ENCODE data around the gene LIMS2. TPM values are rescaled to one million over a fixed set of nuclear protein-coding genes. Genes with fewer than 3 reads are reported as not detected.

The LIMS2 gene
- total and polyA plus RNA-seq, 8 donors, result 22.4 to 122 (median 27.3) TPM

DNA sequence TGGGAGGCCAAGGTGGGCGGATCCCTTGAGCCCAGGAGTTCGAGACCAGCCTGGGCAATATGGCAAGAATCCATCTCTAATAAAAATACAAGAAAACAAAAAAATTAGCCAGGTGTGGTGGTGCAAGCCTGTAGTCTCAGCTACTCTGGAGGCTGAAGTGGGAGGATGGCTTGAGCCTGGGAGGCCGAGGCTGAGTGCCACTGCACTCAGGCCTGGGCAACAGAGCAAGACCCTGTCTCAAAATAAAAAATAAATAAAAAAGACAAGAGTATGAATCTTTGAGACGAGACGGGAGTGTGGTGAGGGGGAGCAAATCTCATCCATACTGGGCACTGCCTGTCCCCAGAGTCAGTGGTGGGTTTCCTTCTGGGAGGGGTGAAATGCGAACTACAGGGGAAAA is 17.2 kb downstream of the LIMS2 start:
- peaks cover 0 to 3% of the 10 kb centered on the region in 2 donors for H3K27me3 ChIP-seq
- no peak overlapping the region for H3K4me3 ChIP-seq
- H3K4me1 ChIP-seq, result peaks cover 3 to 35% of the 10 kb centered on the region in 2 donors
- peaks cover 0 to 35% of the 10 kb centered on the region in 2 donors for H3K36me3 ChIP-seq
- H3K9me3 ChIP-seq, result no peaks in the 10 kb centered on the region
- intact Hi-C loops (cut with DNase I), result no loop called here
- ATAC-seq, result no peak
- no peak for DNase-seq
- H3K27ac ChIP-seq, result peak overlapping the region; percentile 19 to 77
- TF ChIP-seq, protein P1, sequence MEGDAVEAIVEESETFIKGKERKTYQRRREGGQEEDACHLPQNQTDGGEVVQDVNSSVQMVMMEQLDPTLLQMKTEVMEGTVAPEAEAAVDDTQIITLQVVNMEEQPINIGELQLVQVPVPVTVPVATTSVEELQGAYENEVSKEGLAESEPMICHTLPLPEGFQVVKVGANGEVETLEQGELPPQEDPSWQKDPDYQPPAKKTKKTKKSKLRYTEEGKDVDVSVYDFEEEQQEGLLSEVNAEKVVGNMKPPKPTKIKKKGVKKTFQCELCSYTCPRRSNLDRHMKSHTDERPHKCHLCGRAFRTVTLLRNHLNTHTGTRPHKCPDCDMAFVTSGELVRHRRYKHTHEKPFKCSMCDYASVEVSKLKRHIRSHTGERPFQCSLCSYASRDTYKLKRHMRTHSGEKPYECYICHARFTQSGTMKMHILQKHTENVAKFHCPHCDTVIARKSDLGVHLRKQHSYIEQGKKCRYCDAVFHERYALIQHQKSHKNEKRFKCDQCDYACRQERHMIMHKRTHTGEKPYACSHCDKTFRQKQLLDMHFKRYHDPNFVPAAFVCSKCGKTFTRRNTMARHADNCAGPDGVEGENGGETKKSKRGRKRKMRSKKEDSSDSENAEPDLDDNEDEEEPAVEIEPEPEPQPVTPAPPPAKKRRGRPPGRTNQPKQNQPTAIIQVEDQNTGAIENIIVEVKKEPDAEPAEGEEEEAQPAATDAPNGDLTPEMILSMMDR (IDR thresholded peaks at IDR 0.05), result no peak

DNA sequence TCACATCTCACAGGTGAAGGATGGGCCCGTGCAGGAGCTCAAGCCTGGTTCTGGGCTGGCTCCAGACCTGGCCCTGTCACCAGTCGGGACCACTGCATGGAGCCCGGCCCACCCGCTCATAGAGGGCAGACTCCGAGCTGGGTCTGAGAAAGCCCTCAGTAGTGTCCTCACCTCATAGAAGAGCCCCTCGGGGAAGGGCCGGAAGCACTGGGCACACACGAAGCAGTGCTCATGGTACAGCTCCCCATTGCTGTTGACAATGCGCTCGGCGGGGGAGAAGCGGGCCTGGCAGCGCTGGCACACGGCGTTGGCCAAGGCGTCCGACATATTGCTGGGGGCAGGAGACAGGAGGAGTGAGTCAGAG is 18.1 kb downstream of the LIMS2 start:
- intact Hi-C loops (cut with DNase I), result no loop called here
- no peaks in the 10 kb centered on the region for H3K9me3 ChIP-seq
- peaks cover 3 to 34% of the 10 kb centered on the region in 2 donors for H3K4me1 ChIP-seq
- DNase-seq, result peak in 2 of 4 donors; percentile 8 to 61
- TF ChIP-seq, protein P1 (IDR thresholded peaks at IDR 0.05), result no peak
- H3K27ac ChIP-seq, result peak overlapping the region in 1 of 2 donors; percentile 77
- peaks cover 0 to 41% of the 10 kb centered on the region in 2 donors for H3K36me3 ChIP-seq
- no peaks in the 10 kb centered on the region for H3K27me3 ChIP-seq
- no peak for ATAC-seq
- H3K4me3 ChIP-seq, result no peak overlapping the region

DNA sequence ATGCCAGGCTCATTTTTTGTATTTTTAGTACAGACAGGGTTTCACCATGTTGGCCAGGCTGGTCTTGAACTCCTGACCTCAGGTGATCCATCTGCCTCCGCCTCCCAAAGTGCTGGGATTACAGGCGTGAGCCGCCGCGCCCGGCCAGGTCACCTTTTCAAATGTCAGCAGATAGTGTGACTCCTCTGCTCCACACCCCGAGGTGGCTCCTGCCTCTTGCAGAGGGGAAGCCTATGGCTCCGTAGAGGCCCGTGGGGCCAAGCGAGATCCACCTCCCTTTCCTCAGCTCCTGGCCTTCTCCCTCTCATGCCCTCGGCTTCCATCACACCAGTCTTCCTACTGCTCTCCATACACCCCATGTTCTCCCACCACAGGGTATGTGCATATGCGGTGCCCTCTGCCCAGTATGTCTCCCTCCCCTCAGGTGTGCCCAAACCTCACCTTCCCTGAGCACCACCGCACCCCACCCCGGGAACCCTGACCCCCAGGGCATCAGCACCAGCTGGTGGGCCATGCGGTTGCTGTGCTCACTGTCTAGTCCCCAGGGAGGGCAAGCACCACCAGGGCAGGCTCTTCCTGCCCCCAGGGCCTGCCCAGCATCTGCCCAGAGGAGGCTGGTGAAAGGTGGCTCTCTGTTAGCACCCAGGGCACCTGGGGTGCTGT is 18.6 kb downstream of the LIMS2 start:
- H3K36me3 ChIP-seq, result peaks cover 0 to 41% of the 10 kb centered on the region in 2 donors
- no peak for ATAC-seq
- H3K27ac ChIP-seq, result peak overlapping the region in 1 of 2 donors; percentile 77

DNA sequence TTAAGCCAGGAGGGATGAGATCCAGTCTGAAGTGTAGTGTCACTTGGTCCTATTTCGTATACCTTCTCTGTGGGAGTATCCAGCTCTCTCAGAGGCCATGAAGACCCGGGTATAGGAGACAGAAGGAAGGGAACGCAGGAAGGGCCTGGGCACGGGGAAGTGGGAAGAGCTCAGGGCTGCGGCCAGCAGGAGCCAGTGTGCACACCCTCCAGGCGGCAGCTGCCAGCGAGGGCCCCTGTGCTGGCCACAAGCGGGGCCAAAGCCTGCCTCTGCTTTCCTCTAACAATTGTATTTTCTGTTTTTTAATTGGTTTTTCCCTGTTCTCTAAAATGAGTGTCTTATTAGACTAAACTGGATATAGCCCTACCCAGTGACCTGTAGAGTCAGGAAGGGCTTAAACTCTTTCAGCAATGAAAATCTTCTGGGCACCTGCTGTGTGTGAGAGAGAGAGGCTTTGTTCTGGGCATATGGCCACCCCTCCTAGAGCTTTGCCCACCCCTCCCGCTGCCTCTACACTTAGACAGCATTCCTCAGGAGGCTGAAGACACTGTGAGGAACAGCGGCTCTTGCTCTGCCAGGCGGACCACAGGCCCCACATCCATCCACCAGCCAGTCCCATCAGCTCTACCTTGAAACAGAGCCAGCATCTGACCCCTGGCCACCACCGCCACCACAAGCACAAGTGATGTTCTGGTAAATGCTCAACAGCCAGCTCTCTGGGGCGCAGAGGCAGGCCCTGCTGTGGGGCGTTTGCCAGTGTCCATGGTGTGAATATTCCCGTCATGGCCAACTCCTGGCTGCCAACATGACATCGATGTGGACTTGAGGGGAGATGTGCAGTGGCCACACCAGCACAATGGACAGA is 19.9 kb downstream of the LIMS2 start:
- H3K27ac ChIP-seq, result peak overlapping the region in 1 of 2 donors; percentile 41
- no peak for ATAC-seq
- H3K9me3 ChIP-seq, result no peaks in the 10 kb centered on the region
- H3K4me3 ChIP-seq, result no peak overlapping the region
- peaks cover 0 to 34% of the 10 kb centered on the region in 2 donors for H3K36me3 ChIP-seq
- peak in 1 of 4 donors; percentile 58 for DNase-seq
- no peaks in the 10 kb centered on the region for H3K27me3 ChIP-seq
- TF ChIP-seq, protein P1 (IDR thresholded peaks at IDR 0.05), result no peak
- H3K4me1 ChIP-seq, result peaks cover 3 to 21% of the 10 kb centered on the region in 2 donors
- intact Hi-C loops (cut with DNase I), result no loop called here

More for the DNA sequence above, 18.6 kb downstream of the LIMS2 start:
- no peaks in the 10 kb centered on the region for H3K9me3 ChIP-seq
- no peaks in the 10 kb centered on the region for H3K27me3 ChIP-seq
- peak in 1 of 4 donors; percentile 55 for DNase-seq
- peaks cover 3 to 30% of the 10 kb centered on the region in 2 donors for H3K4me1 ChIP-seq
- intact Hi-C loops (cut with DNase I), result no loop called here
- no peak overlapping the region for H3K4me3 ChIP-seq
- TF ChIP-seq, protein P1 (IDR thresholded peaks at IDR 0.05), result no peak

- intact Hi-C loops (cut with DNase I), result no loop called here
- H3K4me1 ChIP-seq, result peaks cover 3 to 21% of the 10 kb centered on the region in 2 donors
These were observed 20.5 kb downstream of the LIMS2 start for GRCh38 chr2:127654838-127655175.

More at GRCh38 chr2:127654838-127655175, 20.5 kb downstream of the LIMS2 start:
- ATAC-seq, result no peak
- Histone ChIP-seq H3K27ac (no peak overlapping the region), H3K27me3 (no peaks in the 10 kb centered on the region), H3K36me3 (peaks cover 0 to 30% of the 10 kb centered on the region in 2 donors), H3K4me3 (no peak overlapping the region), H3K9me3 (no peaks in the 10 kb centered on the region)
- DNase-seq, result peak in 1 of 4 donors; percentile 46
- TF ChIP-seq, protein P1 (IDR thresholded peaks at IDR 0.05), result no peak

Data from left lung (tissue), 10 donors.